Liver (tissue), 9 donors: ENCODE data around the gene SPR. TPM values are rescaled to one million over a fixed set of nuclear protein-coding genes. Genes with fewer than 3 reads are reported as not detected.
A peak's percentile ranks its signal among the peaks of the same experiment; 100 is the strongest.

ENCODE experiments used
- DNase-seq: peaks from one replicate; pipeline ENCODE4 v3.0.0-alpha.2; 2017; ENCODE audit warnings: low spot score
- H3K27ac ChIP-seq, 2 donors: one replicate each; pipeline ENCODE4 v1.7.0; 2013; ENCODE audit warnings: inconsistent platforms in 2 of 2, low read length in 2 of 2, control low read depth in 1 of 2, low read depth in 1 of 2, mild to moderate bottlenecking in 1 of 2
- H3K27me3 ChIP-seq, 4 donors: one replicate each; pipeline versions ENCODE4 v1.6.1 to v1.7.0; 2013; ENCODE audit warnings: low read length in 3 of 4, inconsistent platforms in 1 of 4, mild to moderate bottlenecking in 1 of 4, moderate library complexity in 1 of 4; ENCODE audit not compliant: control insufficient read depth in 4 of 4, insufficient read depth in 4 of 4
- H3K36me3 ChIP-seq, 4 donors: one replicate each; pipeline versions ENCODE4 v1.6.1 to v1.7.0; 2013; ENCODE audit warnings: low read length in 3 of 4, mild to moderate bottlenecking in 3 of 4, low read depth in 1 of 4, moderate library complexity in 1 of 4; ENCODE audit not compliant: control insufficient read depth in 4 of 4, insufficient read depth in 3 of 4
- H3K4me1 ChIP-seq, 4 donors: one replicate each; pipeline versions ENCODE4 v1.6.1 to v1.7.0; 2013; ENCODE audit warnings: low read length in 3 of 4, mild to moderate bottlenecking in 3 of 4, moderate library complexity in 1 of 4; ENCODE audit not compliant: control insufficient read depth in 4 of 4, insufficient read depth in 4 of 4
- H3K4me3 ChIP-seq, 3 donors: one replicate each; pipeline versions ENCODE4 v1.6.1 to v1.7.0; 2013; ENCODE audit warnings: low read length in 3 of 3, control low read depth in 1 of 3, low read depth in 1 of 3, mild to moderate bottlenecking in 1 of 3
- H3K9ac ChIP-seq, 2 donors: one replicate each; pipeline ENCODE4 v1.7.0; 2013; ENCODE audit warnings: low read length in 2 of 2, mild to moderate bottlenecking in 2 of 2, moderate library complexity in 2 of 2, control low read depth in 1 of 2, low read depth in 1 of 2
- H3K9me3 ChIP-seq, 4 donors: one replicate each; pipeline versions ENCODE4 v1.6.1 to v1.7.0; 2013; ENCODE audit warnings: low read length in 3 of 4; ENCODE audit not compliant: control insufficient read depth in 4 of 4
- CTCF ChIP-seq: fragments of 150-350 bp; IDR thresholded peaks from 2 replicates; pipeline ENCODE4 v1.5.1; 2017; ENCODE audit warnings: improper control_type of control experiment, low read depth, low read length; ENCODE audit not compliant: missing input control
- EGR1 ChIP-seq, 2 donors: IDR thresholded peaks; 2 replicates each; pipeline ENCODE4 v1.6.1; 2016 to 2018; ENCODE audit warnings: antibody characterized with exemption in 2 of 2, low read depth in 2 of 2
- FOXA1 ChIP-seq: IDR thresholded peaks from 2 replicates; pipeline ENCODE4 v1.6.1; 2016; ENCODE audit warnings: antibody characterized with exemption
- FOXA2 ChIP-seq: IDR thresholded peaks from 2 replicates; pipeline ENCODE4 v1.6.1; 2016; ENCODE audit warnings: antibody characterized with exemption
- HNF4A ChIP-seq, 2 donors: conservative IDR thresholded peaks; 2 replicates each; pipeline ENCODE4 v1.6.1; 2016; ENCODE audit warnings: antibody characterized with exemption in 2 of 2, mild to moderate bottlenecking in 2 of 2
- JUND ChIP-seq, 2 donors: IDR thresholded peaks; 2 replicates each; pipeline ENCODE4 v1.6.1; 2016; ENCODE audit warnings: antibody characterized with exemption in 2 of 2
- MAX ChIP-seq: IDR thresholded peaks from 2 replicates; pipeline ENCODE4 v1.6.1; 2016; ENCODE audit warnings: antibody characterized with exemption
- RAD21 ChIP-seq, 2 donors: IDR thresholded peaks; 2 replicates each; pipeline ENCODE4 v1.6.1; 2016; ENCODE audit warnings: antibody characterized with exemption in 2 of 2, mild to moderate bottlenecking in 2 of 2
- REST ChIP-seq: IDR thresholded peaks from 2 replicates; pipeline ENCODE4 v1.6.1; 2016; ENCODE audit warnings: antibody characterized with exemption, mild to moderate bottlenecking
- RXRA ChIP-seq, 2 donors: IDR thresholded peaks; 2 replicates each; pipeline ENCODE4 v1.6.1; 2017 to 2018; ENCODE audit warnings: antibody characterized with exemption in 2 of 2, mild to moderate bottlenecking in 1 of 2
- SP1 ChIP-seq: IDR thresholded peaks from 2 replicates; pipeline ENCODE4 v1.6.1; 2018; ENCODE audit warnings: antibody characterized with exemption, mild to moderate bottlenecking
- TAF1 ChIP-seq: conservative IDR thresholded peaks from 2 replicates; pipeline ENCODE4 v1.6.1; 2016; ENCODE audit warnings: antibody characterized with exemption, mild to moderate bottlenecking
- YY1 ChIP-seq: IDR thresholded peaks from 2 replicates; pipeline ENCODE4 v1.6.1; 2016; ENCODE audit warnings: antibody characterized with exemption, mild to moderate bottlenecking
- ZBTB33 ChIP-seq: IDR thresholded peaks from 2 replicates; pipeline ENCODE4 v1.6.1; 2016; ENCODE audit warnings: antibody characterized with exemption
- WGBS: extraction: QIAGEN DNeasy Blood & Tissue Kit; methylation state at CpG from one replicate; pipeline ENCODE4 v1.1.7; 2013; 5-methylcytosine and 5-hydroxymethylcytosine counted together
- polyA plus RNA-seq, 2 donors: library from polyadenylated mRNA; stranded (reverse) in 1 of 2; unstranded in 1 of 2; fragments of 200-250 nt in 1 of 2; fragments of >200 nt in 1 of 2; fragmentation: Nextera tagmentation in 1 of 2; extraction: Ambion mirVana in 1 of 2; gene quantifications; one replicate each; pipeline versions ENCODE4 v1.2.1 to v1.2.3, GENCODE V29; 2013 to 2015
- total RNA-seq, 2 donors: library from RNA; depleted of rRNA; stranded (reverse); fragments of >200 nt; gene quantifications; one replicate each; pipeline ENCODE4 v1.2.3, GENCODE V29; 2014
- donor health status: healthy.
- donor health status: healthy.
- donor health status: healthy.
- donor health status: healthy.
- donor health status: healthy.

Gene SPR
- total and polyA plus RNA-seq, 4 donors, result 13.6 to 60.8 (median 53.1) TPM

- Histone ChIP-seq H3K9ac (no peak overlapping the region), H3K36me3 (no peaks in the 10 kb centered on the region), H3K27ac (no peak overlapping the region), H3K27me3 (peaks cover 0 to 3% (median 3%) of the 10 kb centered on the region in 4 donors), H3K4me1 (no peaks in the 10 kb centered on the region), H3K4me3 (no peak overlapping the region), H3K9me3 (no peaks in the 10 kb centered on the region)
- TF ChIP-seq EGR1 (IDR thresholded peaks at IDR 0.05; ENCODE audit: low read depth in 2 of 2) (no peak), RXRA (IDR thresholded peaks at IDR 0.05) (no peak), ZBTB33 (no peak), TAF1 (no peak), CTCF (no peak), FOXA2 (no peak), YY1 (no peak), MAX (no peak), JUND (IDR thresholded peaks at IDR 0.05) (no peak)
- DNase-seq, result no peak
- 86% methylated on average over 12 of the region's 12 CpGs for WGBS
Observed at GRCh38 chr2:72933646-72934151, 46.5 kb downstream of the SPR start.

GRCh38 chr2:72934683-72935610, 47.7 kb downstream of the SPR start:
- Histone ChIP-seq H3K27me3 (no peaks in the 10 kb centered on the region), H3K9me3 (no peaks in the 10 kb centered on the region), H3K4me1 (no peaks in the 10 kb centered on the region), H3K36me3 (no peaks in the 10 kb centered on the region), H3K9ac (no peak overlapping the region), H3K27ac (no peak overlapping the region), H3K4me3 (no peak overlapping the region)
- TF ChIP-seq REST (no peak), TAF1 (no peak), FOXA1 (no peak), MAX (no peak), JUND (IDR thresholded peaks at IDR 0.05) (no peak), FOXA2 (no peak), RAD21 (IDR thresholded peaks at IDR 0.05) (peak; percentile 64 to 78), SP1 (no peak), CTCF (peak; percentile 37), HNF4A (conservative IDR thresholded peaks at IDR 0.05) (no peak)
- DNase-seq, result no peak
- WGBS, result 82% methylated on average over 14 of the region's 14 CpGs
